ENCODE data around the gene SAFB. TPM values are rescaled to one million over a fixed set of nuclear protein-coding genes. Genes with fewer than 3 reads are reported as not detected.
A peak's percentile ranks its signal among the peaks of the same experiment; 100 is the strongest.

SAFB gene
- total RNA-seq, 1 donor from 2014 or later, result 132 TPM

DNA sequence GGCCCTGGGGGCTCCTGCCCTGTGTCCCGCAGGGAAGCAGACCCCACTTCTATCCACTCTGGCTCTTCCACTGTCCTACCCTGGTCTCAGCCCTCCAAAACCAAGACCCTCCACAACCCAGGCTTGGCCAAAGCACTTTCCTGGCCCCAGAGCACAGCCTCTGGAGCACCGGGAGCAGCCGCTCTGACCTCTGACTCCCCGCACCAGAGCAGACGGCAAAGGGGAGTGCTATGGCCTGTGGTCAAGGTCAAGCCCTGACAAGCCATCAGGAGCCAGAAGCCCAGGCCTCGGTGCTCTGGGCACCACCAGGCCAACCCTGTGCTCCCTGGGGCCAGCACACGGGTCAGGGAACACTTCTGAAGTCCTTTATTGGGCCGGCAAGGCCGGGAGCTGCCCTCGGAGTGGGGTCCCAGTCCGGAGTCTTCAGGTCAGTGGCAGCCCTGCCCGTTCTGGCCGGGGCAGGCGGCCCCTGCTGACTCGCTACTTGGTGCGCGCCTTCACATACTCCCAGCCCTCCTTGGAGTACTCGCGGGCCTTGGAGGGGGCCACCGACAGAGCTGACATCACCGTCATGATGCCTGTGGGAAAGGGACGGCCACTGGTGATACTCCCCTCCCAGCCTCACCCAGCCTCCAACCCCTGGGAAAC, 55.3 kb downstream of the SAFB start:
- intact Hi-C loops (cut with micrococcal nuclease), result no loop called here
- Mint-ChIP-seq H3K27me3 (ENCODE audit: low read depth) (no peaks in the 10 kb centered on the region), H3K4me3 (ENCODE audit: low read depth) (no peak overlapping the region), H3K36me3 (ENCODE audit: low read depth) (peaks cover 7% of the 10 kb centered on the region), H3K9me3 (no peaks in the 10 kb centered on the region), H3K4me1 (ENCODE audit: low read depth) (peaks cover 14% of the 10 kb centered on the region), H3K27ac (no peak overlapping the region)
- no peak for DNase-seq (ENCODE audit: low spot score)

DNA sequence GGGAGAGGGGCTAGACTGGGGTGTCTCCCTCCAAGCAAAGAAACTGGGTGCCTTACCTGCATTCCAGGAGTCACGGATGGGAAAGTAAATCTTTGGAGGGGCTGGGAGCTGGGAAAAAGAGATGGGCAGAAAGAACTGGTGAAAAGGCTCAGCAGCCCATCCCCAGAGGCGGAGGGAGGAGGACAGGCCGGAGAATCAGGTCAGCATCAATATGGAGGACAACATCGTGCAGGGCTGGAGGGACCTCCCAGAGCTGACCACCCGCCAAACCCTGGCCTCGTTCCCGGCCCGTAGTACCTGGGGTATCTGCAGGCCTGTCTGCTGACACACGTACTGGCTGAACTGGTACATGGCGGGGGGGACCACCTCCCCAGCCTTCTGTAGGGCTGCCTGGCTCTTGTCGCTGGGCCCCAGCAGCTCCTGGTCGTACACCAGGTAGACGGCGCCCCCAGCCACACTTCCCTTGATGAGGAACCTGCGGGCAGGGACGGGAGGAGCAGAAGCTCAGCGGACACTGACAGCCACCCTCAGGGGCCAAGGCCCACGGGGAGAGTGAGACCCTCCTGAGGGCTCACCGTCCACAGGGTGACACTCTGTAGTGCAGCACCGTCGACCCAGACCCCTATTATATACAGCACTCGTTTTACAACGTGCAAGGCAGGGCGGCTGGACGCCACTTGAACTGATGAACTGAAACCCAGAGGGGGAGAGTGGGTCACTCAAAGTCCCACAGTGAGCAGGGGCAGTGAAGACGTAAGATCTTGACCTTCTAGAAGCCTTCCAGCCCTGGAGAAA, 56.6 kb downstream of the SAFB start:
- H3K4me1 Mint-ChIP-seq (ENCODE audit: low read depth), result peaks cover 14% of the 10 kb centered on the region
- H3K9me3 Mint-ChIP-seq, result no peaks in the 10 kb centered on the region
- H3K27ac Mint-ChIP-seq, result peak overlapping the region; percentile 87
- intact Hi-C loops (cut with micrococcal nuclease), result loop anchor here (1.0 to 2.0 kb wide), 4 partner anchors 11 to 111 kb away; partner anchors contain the start of genes CATSPERD, DUS3L, LONP1 and RPL36
- H3K4me3 Mint-ChIP-seq (ENCODE audit: low read depth), result peak overlapping the region; percentile 95
- no peaks in the 10 kb centered on the region for H3K36me3 Mint-ChIP-seq (ENCODE audit: low read depth)
- no peaks in the 10 kb centered on the region for H3K27me3 Mint-ChIP-seq (ENCODE audit: low read depth)
- no peak for DNase-seq (ENCODE audit: low spot score)

DNA sequence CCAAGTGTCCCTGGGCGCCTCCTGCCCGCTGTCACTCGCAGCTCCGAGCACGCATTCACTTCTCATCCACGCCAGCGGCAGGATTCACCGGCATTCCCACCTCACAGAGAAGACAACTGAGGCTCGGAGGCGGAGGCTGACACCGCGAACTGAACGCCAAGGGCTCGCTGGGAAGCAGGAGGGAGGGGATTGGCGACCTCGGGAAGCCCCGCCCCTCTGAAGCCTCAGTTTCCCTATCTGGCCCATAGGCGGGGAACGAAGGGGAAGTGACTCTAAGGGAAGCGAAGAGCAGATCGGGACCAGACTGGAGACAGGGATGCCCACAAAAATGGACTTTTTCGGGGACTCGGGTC, 57.2 kb downstream of the SAFB start:
- intact Hi-C loops (cut with micrococcal nuclease), result loop anchor here (1.0 to 2.0 kb wide), 4 partner anchors 10 to 111 kb away; partner anchors contain the start of genes CATSPERD, DUS3L, LONP1 and RPL36
- Mint-ChIP-seq H3K36me3 (ENCODE audit: low read depth) (no peaks in the 10 kb centered on the region), H3K9me3 (no peaks in the 10 kb centered on the region), H3K27me3 (ENCODE audit: low read depth) (no peaks in the 10 kb centered on the region), H3K4me3 (ENCODE audit: low read depth) (peak overlapping the region; percentile 95), H3K27ac (peak overlapping the region; percentile 87), H3K4me1 (ENCODE audit: low read depth) (peaks cover 14% of the 10 kb centered on the region)
- no peak for DNase-seq (ENCODE audit: low spot score)

DNA sequence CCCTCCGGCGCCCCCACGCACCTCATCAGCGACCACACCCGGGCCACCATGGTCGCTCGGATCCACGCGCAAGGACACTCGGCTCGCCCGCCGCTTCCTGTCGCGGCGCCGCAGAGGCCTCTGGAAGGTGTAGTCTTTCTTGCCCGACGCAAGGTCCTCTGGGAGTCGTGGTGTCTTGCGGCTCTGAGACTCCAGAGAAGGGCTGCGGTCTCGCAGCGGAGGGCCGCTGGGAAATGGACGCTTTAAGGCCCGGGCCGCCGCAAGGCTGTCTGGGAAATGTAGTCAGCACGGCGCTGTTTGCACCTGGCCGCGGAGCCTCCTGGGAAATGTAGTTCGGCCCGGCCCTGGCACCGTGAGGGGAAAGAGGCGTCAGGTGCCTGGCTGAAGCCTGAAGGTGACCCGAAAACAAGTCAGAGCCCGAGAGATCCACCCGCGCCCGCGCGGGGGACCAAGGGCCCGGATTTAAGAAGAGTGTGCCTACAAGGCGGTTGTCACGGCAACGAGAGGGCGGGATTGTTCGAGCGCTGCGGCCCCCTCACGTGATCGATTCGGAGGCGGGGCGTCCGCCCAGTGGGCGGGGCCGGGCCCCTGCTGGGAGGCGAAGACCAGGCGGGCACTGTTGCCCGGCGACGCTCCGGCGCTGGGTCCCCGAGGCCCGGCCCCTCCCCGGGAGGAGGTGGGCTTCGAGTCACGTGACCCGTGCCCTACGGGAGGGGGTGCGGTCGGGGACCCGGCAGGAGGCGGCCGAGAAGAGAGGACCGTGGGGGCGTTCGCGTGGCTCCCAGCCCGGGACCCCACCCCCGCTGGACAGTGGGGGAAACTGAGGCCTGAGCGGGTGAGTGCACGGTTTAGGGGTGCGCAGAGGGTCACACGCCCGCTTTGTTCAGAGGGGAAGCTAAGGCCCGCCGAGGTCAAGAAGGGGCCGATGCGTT, 57.8 kb downstream of the SAFB start, which contains the start of the genes HSD11B1L and MICOS13:
Gene HSD11B1L, plus strand, starts transcription at position 591 of the 932 bp plus-strand sequence. CDS start 3,806 bp downstream, outside the sequence.
Gene MICOS13, minus strand, starts transcription at position 80 of the 932 bp plus-strand sequence. Its CDS starts 30 bp downstream, at position 50.
- intact Hi-C loops (cut with micrococcal nuclease), result loop anchor here (1.0 to 2.0 kb wide), 4 partner anchors 10 to 110 kb away; partner anchors contain the start of genes CATSPERD, DUS3L, LONP1 and RPL36
- Mint-ChIP-seq H3K27ac (peak within 1 kb of the TSS; percentile 87), H3K4me3 (ENCODE audit: low read depth) (peak within 1 kb of the TSS; percentile 95)

DNA sequence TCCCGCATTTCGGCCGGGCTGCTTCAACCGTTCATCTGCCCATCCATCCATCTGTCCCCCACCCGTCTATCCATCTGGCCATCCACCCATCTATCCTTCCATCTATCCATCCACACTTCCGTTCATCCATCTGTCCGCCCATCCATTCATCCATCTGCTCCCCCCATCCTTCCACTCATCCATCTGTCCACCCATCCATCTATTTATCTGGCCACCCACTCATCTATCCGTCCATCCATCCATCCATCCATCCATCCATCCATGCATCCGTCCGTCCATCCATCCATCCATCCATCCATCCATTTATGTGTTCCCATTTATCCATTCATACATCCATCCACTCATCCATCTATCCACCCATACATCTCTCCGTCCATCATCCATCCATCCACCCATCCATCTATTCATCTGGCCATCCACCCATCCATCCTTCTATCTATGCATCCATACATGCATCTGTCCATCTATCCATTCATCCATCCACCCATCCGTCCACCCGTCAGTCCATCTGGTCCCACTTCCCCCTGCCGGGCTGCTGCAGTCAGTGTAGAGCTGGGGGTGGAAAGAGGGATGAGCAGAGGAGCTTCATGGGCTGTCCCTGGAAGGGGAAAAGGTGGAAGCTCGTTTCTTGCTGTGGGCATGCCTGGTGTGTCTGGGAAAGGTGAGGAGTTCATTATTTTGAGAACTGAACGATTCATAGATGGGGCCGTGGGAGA, 58.7 kb downstream of the SAFB start:
- no peaks in the 10 kb centered on the region for H3K36me3 Mint-ChIP-seq (ENCODE audit: low read depth)
- peak overlapping the region; percentile 78 for H3K4me3 Mint-ChIP-seq (ENCODE audit: low read depth)
- H3K9me3 Mint-ChIP-seq, result no peaks in the 10 kb centered on the region
- peaks cover 17% of the 10 kb centered on the region for H3K4me1 Mint-ChIP-seq (ENCODE audit: low read depth)
- intact Hi-C loops (cut with micrococcal nuclease), result loop anchor here (2.0 kb wide), 2 partner anchors 39 to 109 kb away; partner anchors contain the start of genes CATSPERD, DUS3L and LONP1
- H3K27ac Mint-ChIP-seq, result peak overlapping the region; percentile 59
- H3K27me3 Mint-ChIP-seq (ENCODE audit: low read depth), result no peaks in the 10 kb centered on the region
- DNase-seq (ENCODE audit: low spot score), result no peak

More for the DNA sequence above, 57.8 kb downstream of the SAFB start, which contains the start of the genes HSD11B1L and MICOS13:
- Mint-ChIP-seq H3K27me3 (ENCODE audit: low read depth) (no peaks in the 10 kb centered on the region), H3K9me3 (no peaks in the 10 kb centered on the region), H3K36me3 (ENCODE audit: low read depth) (no peaks in the 10 kb centered on the region), H3K4me1 (ENCODE audit: low read depth) (peaks cover 14% of the 10 kb centered on the region)
- DNase-seq (ENCODE audit: low spot score), result peak; percentile 98

DNA sequence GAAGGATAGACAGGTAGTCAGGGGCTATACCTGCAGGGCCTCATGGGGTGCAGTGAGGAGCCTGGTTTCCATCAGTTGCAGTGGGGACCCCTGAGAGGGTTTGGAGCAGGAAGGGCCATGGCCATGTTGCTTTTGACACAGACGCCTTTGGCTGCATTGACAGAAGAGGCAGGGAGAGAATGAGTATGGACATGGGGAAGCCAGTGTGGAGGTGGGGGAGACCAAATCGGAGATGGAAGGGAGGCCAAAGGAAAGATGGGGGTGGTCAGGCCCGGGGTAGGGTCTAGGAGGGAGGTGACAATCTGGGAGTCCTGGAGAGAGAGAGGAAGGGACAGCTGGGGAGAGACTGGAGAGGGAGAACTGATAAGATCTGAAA, 59.2 kb downstream of the SAFB start:
- no peaks in the 10 kb centered on the region for H3K9me3 Mint-ChIP-seq
- intact Hi-C loops (cut with micrococcal nuclease), result no loop called here
- H3K4me3 Mint-ChIP-seq (ENCODE audit: low read depth), result peak overlapping the region; percentile 78
- no peaks in the 10 kb centered on the region for H3K27me3 Mint-ChIP-seq (ENCODE audit: low read depth)
- no peaks in the 10 kb centered on the region for H3K36me3 Mint-ChIP-seq (ENCODE audit: low read depth)
- no peak for DNase-seq (ENCODE audit: low spot score)
- H3K27ac Mint-ChIP-seq, result no peak overlapping the region
- peaks cover 18% of the 10 kb centered on the region for H3K4me1 Mint-ChIP-seq (ENCODE audit: low read depth)

DNA sequence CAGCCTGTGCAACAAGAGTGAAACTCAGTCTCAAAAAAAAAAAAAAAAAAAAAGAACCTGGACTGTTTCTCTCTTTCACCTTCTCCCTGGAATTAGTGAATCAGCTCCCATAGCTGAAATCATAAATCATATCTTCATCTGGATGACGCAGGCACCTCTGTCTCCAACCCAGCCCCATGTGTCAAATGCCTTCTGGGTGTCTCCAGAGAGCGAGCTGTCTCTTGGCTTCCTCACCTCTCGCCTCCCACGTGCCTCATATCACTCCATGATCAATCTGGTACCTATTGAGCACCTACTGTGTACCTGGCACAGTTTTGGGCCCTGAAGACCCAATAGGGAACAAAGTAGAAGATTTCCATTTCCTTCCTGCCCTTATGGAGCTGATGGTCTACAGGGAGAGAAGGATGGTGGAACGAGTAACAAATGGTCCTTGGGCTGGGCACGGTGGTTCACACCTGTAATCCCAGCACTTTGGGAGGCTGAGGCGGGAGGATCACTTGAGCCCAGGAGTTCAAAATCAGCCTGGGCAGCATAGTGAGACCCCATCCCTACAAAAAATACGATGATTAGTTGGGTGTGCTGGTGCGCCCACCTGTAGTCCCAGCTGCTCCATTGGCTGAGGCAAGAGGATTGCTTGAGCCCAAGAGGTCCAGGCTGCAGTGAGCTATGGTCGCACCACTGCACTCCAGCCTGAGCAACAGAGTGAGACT, 60.4 kb downstream of the SAFB start:
- intact Hi-C loops (cut with micrococcal nuclease), result no loop called here
- no peaks in the 10 kb centered on the region for H3K9me3 Mint-ChIP-seq
- H3K4me3 Mint-ChIP-seq (ENCODE audit: low read depth), result peak overlapping the region; percentile 49
- peaks cover 20% of the 10 kb centered on the region for H3K4me1 Mint-ChIP-seq (ENCODE audit: low read depth)
- DNase-seq (ENCODE audit: low spot score), result no peak
- H3K36me3 Mint-ChIP-seq (ENCODE audit: low read depth), result no peaks in the 10 kb centered on the region
- no peaks in the 10 kb centered on the region for H3K27me3 Mint-ChIP-seq (ENCODE audit: low read depth)
- H3K27ac Mint-ChIP-seq, result peak overlapping the region; percentile 29

DNA sequence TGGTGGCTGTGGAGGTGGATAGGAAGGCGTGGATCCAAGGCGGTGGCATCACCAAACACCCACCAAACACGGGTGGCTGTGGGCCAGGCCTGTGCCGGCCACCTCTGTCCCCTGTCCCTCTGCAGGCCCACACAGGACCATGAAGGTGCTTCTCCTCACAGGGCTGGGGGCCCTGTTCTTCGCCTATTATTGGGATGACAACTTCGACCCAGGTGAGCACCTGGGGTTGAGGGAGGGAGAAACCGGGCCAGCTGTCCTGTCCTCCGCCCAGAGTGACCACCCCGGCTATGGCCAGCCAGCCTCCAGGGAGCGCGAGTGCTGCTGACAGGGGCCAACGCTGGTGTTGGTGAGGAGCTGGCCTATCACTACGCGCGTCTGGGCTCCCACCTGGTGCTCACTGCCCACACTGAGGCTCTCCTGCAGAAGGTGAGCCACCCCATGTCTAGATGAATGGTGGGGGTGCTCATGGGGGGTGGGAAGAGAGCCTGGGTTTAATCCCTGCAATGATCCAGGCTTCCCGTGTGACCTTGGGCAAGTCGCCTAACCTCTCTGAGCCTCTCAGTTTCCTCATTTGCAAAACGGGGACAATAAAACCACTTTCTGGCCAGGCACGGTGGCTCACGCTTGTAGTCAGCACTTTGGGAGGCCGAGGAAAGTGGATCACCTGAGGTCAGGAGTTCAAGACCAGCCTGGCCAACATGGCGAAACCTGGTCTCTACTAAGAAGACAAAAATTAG, 62.0 kb downstream of the SAFB start:
- Mint-ChIP-seq H3K27ac (no peak overlapping the region), H3K4me1 (ENCODE audit: low read depth) (peaks cover 18% of the 10 kb centered on the region), H3K9me3 (no peaks in the 10 kb centered on the region), H3K27me3 (ENCODE audit: low read depth) (no peaks in the 10 kb centered on the region), H3K4me3 (ENCODE audit: low read depth) (no peak overlapping the region), H3K36me3 (ENCODE audit: low read depth) (no peaks in the 10 kb centered on the region)
- intact Hi-C loops (cut with micrococcal nuclease), result no loop called here
- DNase-seq (ENCODE audit: low spot score), result no peak

DNA sequence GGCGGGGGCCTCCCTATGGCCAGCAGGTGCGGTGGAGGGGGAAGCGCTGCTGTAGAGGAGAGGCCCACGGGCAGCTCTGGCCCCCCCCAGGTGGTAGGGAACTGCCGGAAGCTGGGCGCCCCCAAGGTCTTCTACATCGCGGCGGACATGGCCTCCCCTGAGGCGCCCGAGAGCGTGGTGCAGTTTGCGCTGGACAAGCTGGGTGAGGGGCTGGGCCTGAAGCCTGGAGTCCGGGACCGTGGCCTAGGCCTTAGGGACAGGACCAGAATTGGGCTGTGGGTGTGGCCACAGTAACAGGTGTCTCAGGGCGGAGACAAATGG, 63.4 kb downstream of the SAFB start:
- Mint-ChIP-seq H3K36me3 (ENCODE audit: low read depth) (peaks cover 12% of the 10 kb centered on the region), H3K9me3 (no peaks in the 10 kb centered on the region), H3K4me1 (ENCODE audit: low read depth) (peaks cover 18% of the 10 kb centered on the region), H3K4me3 (ENCODE audit: low read depth) (peak overlapping the region; percentile 78), H3K27me3 (ENCODE audit: low read depth) (no peaks in the 10 kb centered on the region), H3K27ac (peak overlapping the region; percentile 85)
- no peak for DNase-seq (ENCODE audit: low spot score)
- intact Hi-C loops (cut with micrococcal nuclease), result no loop called here

DNA sequence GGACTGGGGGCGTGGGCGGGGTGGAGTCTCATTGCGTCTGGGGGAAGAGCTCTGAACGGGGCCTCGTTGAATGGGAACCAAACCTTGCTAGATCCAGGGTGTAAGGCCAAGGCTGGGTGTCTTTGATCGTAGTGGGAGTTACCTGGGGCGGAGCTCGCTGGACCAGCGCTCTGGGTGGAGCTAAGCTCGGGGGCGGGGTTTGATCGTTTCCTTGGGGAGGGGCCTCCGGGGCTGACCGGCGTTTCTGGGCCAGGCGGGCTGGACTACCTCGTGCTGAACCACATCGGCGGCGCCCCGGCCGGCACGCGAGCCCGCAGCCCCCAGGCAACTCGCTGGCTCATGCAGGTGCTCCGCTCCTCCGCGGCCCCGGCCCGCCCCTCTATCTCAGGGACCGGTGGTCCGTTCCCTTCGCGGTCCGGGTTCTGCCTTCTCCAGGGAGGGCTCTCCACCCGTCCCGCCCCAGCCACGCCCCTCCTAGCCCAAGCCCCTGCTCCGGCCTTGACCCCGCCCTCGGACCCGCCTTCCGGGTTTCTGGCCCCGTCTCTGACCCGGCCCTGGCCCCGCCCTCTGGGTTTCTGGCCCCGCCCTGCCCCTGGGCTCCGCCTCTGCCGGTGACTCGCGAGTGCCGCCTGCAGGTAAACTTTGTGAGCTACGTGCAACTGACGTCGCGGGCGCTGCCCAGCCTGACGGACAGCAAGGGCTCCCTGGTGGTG, 63.9 kb downstream of the SAFB start:
- no peaks in the 10 kb centered on the region for H3K27me3 Mint-ChIP-seq (ENCODE audit: low read depth)
- peak overlapping the region; percentile 85 for H3K27ac Mint-ChIP-seq
- intact Hi-C loops (cut with micrococcal nuclease), result no loop called here
- H3K4me3 Mint-ChIP-seq (ENCODE audit: low read depth), result peak overlapping the region; percentile 78
- H3K36me3 Mint-ChIP-seq (ENCODE audit: low read depth), result peaks cover 17% of the 10 kb centered on the region
- no peaks in the 10 kb centered on the region for H3K9me3 Mint-ChIP-seq
- DNase-seq (ENCODE audit: low spot score), result peak; percentile 95
- H3K4me1 Mint-ChIP-seq (ENCODE audit: low read depth), result peaks cover 14% of the 10 kb centered on the region

Measured in activated T-helper 2 cell treated with anti-CD3 and anti-CD28 coated beads, Interferon-gamma antibody, Interleukin-2, Interleukin-4, amounts not matched to agents 10 μg/mL and 5 μg/mL and 100 μg/mL, durations not matched to agents 14 hours and 24 hours and 36 hours (primary cell).